Peyer's patch (tissue), 4 donors: ENCODE data around the gene PSMD14. TPM values are rescaled to one million over a fixed set of nuclear protein-coding genes. Genes with fewer than 3 reads are reported as not detected.
"Not testable (repeated sequence)": the region's sequence is repeated elsewhere in the genome, so short reads cannot be mapped to it uniquely, and the experiment has no call there.

Experiments
- DNase-seq, 3 donors: peaks; one replicate each; pipeline ENCODE4 v3.0.0-alpha.2; 2017 to 2019
- H3K27ac ChIP-seq, 4 donors: fragments of 200-600 bp; sonication (generic); one replicate each; pipeline ENCODE4 v1.5.1; 2016 to 2019
- H3K27me3 ChIP-seq, 2 donors: fragments of 200-600 bp; sonication (generic); one replicate each; pipeline ENCODE4 v1.5.1; 2019
- H3K36me3 ChIP-seq, 3 donors: fragments of 200-600 bp; sonication (generic); one replicate each; pipeline ENCODE4 v1.5.1; 2016 to 2019
- H3K4me1 ChIP-seq, 4 donors: fragments of 200-600 bp; sonication (generic); one replicate each; pipeline ENCODE4 v1.5.1; 2016 to 2019
- H3K4me3 ChIP-seq, 4 donors: fragments of 200-600 bp; sonication (generic); 1 replicate in 3 of 4; 2 replicates in 1 of 4; pipeline ENCODE4 v1.5.1; 2016 to 2019; ENCODE audit warnings: mild to moderate bottlenecking in 1 of 4
- H3K9me3 ChIP-seq, 4 donors: fragments of 200-600 bp; sonication (generic); one replicate each; pipeline ENCODE4 v1.5.1; 2016 to 2019; ENCODE audit warnings: mild to moderate bottlenecking in 1 of 4
- POLR2A ChIP-seq, 2 donors: fragments of 450-650 bp; IDR thresholded peaks; one replicate each; pipeline ENCODE4 v1.5.1; 2017; ENCODE audit warnings: antibody characterized with exemption in 2 of 2, mild to moderate bottlenecking in 2 of 2, moderate library complexity in 2 of 2
- total RNA-seq, 4 donors: library from RNA; depleted of rRNA; stranded (reverse); fragments of >200 nt; gene quantifications; one replicate each; pipeline ENCODE4 v1.1.0, GENCODE V29; 2016
- TF ChIP-seq, protein P1 (sequence below), 6 experiments: fragments of 450-650 bp in 4 of 6; fragments of 200-600 bp in 2 of 6; sonication (generic) in 1 of 6; IDR thresholded peaks; one replicate each; pipeline ENCODE4 v1.5.1; 2017 to 2019; ENCODE audit warnings: antibody characterized with exemption in 6 of 6, mild to moderate bottlenecking in 3 of 6, moderate library complexity in 1 of 6

PSMD14 gene
- total RNA-seq: 10 to 100 TPM; 22.3 to 35.1 (median 24.6) TPM

DNA sequence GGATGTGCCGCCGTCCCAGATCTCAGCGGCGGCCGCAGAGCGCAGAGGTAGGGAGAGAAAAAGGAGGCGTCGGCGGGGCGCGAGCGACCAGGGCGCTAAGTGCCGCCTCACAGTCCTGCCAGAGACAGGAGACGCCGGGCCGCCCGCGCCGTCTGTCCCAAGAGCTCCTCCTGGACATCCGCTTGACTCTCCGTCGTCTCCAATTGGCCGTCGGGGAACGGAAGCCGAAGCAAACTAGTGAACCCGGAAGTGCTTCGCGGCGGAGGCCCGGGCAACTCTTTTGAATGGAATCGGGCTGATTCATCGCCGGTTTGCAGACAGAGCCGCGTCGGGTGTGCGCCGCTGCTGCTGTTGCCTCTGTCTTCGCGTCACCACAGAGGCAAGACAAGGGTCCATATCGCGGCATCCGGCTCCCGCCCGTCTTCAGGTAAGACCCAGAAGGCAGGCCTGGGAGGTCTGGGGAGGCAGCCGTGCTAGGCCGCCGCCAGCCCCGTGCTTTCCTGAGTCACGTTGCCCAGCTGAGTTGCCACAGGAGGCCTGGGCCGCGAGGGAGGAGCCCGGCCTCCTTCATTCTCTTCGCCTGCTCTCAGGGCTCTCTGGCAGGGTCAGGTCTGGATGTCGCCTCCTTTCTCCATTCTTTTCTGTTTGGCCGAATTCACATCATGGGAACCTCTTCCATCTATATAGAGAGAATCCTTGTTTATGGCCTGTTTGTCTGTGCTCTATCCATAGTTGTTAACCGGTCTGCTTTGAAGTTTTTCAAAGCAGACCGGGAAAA lies at the start of gene PSMD14:
PSMD14 (plus strand) TSS at position 248 of the 778 bp plus-strand sequence. CDS start 10,401 bp downstream, outside the sequence.
- Histone ChIP-seq H3K36me3 (no peaks in the 10 kb centered on the region), H3K4me1 (peaks cover 0 to 15% (median 4%) of the 10 kb centered on the region in 4 donors), H3K4me3 (peak within 1 kb of the TSS; percentile 52 to 69 (median 66)), H3K27ac (peak within 1 kb of the TSS; percentile 76 to 82 (median 77)), H3K27me3 (no peaks in the 10 kb centered on the region), H3K9me3 (no peaks in the 10 kb centered on the region)
- DNase-seq: peak; percentile 93 to 97 (median 93)
- TF ChIP-seq, protein P1, sequence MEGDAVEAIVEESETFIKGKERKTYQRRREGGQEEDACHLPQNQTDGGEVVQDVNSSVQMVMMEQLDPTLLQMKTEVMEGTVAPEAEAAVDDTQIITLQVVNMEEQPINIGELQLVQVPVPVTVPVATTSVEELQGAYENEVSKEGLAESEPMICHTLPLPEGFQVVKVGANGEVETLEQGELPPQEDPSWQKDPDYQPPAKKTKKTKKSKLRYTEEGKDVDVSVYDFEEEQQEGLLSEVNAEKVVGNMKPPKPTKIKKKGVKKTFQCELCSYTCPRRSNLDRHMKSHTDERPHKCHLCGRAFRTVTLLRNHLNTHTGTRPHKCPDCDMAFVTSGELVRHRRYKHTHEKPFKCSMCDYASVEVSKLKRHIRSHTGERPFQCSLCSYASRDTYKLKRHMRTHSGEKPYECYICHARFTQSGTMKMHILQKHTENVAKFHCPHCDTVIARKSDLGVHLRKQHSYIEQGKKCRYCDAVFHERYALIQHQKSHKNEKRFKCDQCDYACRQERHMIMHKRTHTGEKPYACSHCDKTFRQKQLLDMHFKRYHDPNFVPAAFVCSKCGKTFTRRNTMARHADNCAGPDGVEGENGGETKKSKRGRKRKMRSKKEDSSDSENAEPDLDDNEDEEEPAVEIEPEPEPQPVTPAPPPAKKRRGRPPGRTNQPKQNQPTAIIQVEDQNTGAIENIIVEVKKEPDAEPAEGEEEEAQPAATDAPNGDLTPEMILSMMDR (IDR thresholded peaks at IDR 0.05): no peak
- peak; percentile 59 to 67 for TF ChIP-seq POLR2A (IDR thresholded peaks at IDR 0.05)

DNA sequence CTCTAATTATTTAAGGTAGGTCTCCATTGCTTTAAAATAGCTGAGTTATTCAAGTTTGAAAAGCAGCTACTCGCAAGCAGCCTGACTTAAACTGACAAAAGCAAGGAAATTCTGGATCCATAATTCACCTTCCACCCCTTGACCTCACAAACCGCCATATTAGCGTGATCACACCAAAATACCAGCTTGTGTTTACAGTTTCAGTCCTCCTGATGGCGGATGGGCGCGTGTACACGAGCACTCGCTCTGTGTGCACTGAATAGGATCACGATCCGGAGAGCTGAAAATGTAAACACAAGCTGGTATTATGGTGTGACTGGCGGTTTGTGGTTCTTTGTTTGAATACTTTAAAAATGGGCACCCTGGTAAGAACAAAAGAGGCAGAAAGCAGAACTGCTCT lies 42.4 kb upstream of the PSMD14 start:
- TF ChIP-seq POLR2A (IDR thresholded peaks at IDR 0.05): no peak
- TF ChIP-seq, protein P1 (IDR thresholded peaks at IDR 0.05): no peak
- H3K27ac ChIP-seq: no peak overlapping the region
- no peaks in the 10 kb centered on the region for H3K36me3 ChIP-seq
- H3K9me3 ChIP-seq: no peaks in the 10 kb centered on the region
- H3K4me1 ChIP-seq: no peaks in the 10 kb centered on the region
- DNase-seq: no peak
- no peaks in the 10 kb centered on the region for H3K27me3 ChIP-seq
- no peak overlapping the region for H3K4me3 ChIP-seq

DNA sequence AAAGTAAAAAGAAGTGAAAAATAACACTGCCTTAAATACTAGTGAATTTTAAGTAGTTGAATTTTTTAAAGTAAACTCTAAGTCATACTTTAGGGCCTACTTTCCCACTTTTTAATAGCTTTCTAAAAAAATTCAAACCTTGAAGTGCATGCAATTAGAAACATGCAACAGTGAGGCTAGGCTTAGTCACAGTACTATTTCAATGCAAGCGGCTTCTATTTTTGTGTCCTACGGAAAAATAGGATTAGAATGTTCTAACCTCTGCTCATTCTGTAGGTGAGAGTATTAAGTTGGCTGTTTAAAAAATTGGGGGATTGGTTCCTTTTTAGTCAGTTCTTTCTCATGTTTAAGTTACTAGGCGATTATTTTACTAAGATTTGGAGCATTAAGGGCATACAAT lies 39.1 kb upstream of the PSMD14 start:
- H3K9me3 ChIP-seq: no peaks in the 10 kb centered on the region
- TF ChIP-seq, protein P1 (IDR thresholded peaks at IDR 0.05): no peak
- no peak for TF ChIP-seq POLR2A (IDR thresholded peaks at IDR 0.05)
- no peak for DNase-seq
- no peaks in the 10 kb centered on the region for H3K36me3 ChIP-seq
- H3K4me3 ChIP-seq: no peak overlapping the region
- no peak overlapping the region for H3K27ac ChIP-seq
- no peaks in the 10 kb centered on the region for H3K4me1 ChIP-seq
- H3K27me3 ChIP-seq: no peaks in the 10 kb centered on the region

DNA sequence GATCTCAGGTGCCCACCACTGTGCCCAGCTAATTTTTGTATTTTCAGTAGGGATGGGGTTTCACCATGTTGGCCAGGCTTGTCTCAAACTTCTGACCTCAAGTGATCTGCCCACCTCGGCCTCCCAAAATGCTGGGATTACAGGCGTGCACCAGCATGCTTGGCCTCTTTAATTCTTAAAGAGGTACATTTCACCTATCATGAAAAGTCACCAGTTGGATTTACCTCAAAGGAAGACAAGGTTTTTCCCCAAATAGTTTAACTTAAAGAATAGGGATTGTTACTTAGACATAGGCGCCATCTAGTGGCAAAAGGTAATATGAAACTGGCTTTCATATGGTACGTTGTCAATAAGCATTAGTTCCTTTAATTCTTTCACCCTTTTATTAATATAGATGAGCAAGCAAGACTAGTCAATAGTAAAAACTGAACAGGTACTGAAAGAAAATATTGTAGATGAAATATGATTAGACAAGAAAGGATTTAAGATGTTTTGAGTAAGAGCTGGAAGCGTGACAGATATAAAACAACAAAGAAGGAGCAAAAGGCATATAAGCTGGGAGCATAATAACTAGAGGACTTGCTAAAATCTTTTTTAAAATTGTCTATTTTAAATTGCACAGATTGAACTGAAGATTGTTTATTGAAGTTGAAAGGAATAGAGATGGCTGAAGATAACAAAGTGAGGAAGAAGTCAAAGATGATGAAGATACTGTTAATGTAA lies 35.0 kb upstream of the PSMD14 start:
- TF ChIP-seq, protein P1 (IDR thresholded peaks at IDR 0.05): peak; percentile 42 to 85 (median 74)
- no peak for TF ChIP-seq POLR2A (IDR thresholded peaks at IDR 0.05)
- Histone ChIP-seq H3K27me3 (no peaks in the 10 kb centered on the region), H3K27ac (no peak overlapping the region), H3K9me3 (no peaks in the 10 kb centered on the region), H3K4me1 (no peaks in the 10 kb centered on the region), H3K4me3 (no peak overlapping the region), H3K36me3 (no peaks in the 10 kb centered on the region)
- DNase-seq: no peak

DNA sequence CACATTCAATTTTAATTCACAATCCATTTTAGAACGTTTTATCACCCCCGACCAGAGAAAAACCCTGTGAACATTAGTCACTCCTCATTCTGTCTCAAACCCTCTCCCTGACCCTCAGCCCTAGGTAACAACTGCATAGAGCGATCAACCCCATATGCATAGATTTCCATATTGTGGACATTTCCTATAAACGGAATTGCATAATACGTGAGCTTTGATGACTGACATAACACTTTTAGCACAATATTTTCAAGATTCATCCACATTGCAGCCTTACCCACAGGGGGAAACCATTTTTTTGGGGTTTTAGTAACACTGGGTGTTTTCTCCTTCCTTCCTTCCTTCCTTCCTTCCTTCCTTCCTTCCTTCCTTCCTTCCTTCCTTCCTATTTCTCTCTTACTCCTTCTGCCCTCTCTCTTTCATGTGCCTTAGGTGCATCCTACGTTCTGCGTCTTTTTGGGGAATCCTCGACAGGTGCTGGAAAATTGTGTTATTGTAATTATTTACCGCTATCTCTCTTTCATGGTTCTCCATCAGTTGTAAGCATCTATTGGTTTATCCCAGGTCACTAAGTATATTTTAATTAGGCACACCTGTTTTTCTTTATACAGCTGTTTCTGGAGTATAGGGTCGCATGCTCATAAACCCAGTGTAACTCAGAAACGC lies 29.5 kb upstream of the PSMD14 start:
- H3K4me1 ChIP-seq, H3K27me3 ChIP-seq, H3K36me3 ChIP-seq, H3K27ac ChIP-seq, H3K4me3 ChIP-seq, H3K9me3 ChIP-seq: not testable (repeated sequence)
- peak in 1 of 3 donors; percentile 19 for DNase-seq

DNA sequence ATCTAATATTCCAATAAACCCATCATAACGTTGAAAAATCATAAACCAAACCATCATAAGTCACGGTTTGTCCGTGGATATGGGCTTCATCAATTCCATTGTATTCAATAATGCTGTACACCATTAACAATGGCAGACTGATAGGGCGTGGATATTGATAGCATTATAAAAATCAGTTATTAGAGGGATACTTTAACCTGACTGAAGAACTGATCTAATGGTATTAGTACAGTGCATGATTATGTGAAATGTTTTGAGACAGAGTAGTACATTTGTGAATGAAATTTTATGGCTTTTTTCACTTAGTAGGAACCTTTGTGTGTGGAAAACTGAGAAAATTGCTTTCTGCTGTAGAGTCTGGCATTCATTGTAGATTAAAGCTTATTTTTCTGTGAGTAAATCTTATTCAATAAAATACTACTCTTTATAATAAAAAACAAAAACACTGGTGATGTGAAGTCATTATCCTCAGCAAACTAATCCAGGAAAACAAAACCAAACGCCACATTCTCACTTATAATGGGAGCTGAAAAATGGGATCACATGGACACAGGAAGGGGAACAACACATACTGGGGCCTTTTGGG lies 28.9 kb upstream of the PSMD14 start:
- not testable (repeated sequence) for H3K27me3 ChIP-seq, H3K4me1 ChIP-seq, H3K4me3 ChIP-seq, DNase-seq, H3K36me3 ChIP-seq, H3K27ac ChIP-seq, H3K9me3 ChIP-seq
